ENCODE measurements around the gene CCL25.
"Not testable (repeated sequence)": the region's sequence is repeated elsewhere in the genome, so short reads cannot be mapped to it uniquely, and the experiment has no call there.

CCL25 gene

DNA sequence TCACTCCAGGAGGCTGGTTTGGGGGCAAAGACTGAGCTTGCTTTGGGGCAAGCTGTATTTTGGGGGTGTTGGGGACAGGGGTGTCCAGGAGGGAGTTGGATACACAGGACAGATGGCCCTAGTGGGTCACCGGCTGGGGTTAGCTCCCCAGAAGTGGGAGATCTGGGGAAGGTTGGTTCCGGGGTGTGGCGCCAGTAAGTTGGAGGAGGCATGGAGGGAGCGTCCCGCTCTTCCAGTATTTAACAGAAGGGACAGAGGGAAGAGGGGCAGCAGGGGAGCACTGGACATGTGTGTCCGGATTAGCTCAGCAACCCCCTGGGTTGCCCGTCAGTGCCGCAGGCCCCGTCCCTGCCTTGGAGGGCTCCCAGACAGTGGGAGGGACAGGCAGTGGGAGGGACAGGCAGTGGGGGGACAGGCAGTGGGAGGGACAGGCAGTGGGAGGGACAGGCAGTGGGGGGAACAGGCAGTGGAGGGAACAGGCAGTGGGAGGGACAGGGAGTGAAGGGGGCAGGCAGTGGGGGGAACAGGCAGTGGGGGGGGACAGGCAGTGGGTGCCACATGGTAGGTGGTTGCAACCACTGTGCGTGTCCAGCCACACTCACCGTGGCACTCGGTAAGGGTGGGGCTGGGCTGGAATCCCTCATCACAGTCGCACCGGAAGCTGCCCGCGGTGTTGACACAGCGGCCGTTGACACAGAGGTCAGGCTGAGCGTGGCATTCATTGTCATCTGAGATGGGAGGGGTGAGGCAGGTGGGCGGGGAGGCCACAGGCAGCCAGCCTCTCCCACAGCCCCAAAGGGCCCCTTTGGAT, 33.2 kb downstream of the CCL25 start:
- DNase-seq (ENCODE audit: low read depth), result no peak

DNA sequence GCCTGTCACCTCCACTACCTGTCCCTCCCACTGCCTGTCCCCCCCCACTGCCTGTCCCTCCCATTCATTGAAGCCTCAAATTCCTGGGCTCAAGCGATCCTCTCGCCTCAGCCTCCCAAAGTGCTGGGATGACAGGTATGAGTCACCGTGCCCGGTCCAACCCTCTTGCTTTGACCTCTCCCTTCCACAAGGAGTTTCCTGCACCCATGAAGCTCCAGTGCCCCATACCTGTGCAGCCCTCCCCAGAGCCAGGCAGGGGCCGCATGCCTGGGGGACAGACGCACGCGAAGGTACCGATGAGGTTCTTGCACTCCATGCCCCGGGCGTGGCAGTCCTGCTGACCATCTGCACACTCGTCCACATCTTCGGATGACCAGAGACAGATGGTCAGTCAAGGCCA, 34.3 kb downstream of the CCL25 start:
- no peak for DNase-seq (ENCODE audit: low read depth)

- no peak for DNase-seq (ENCODE audit: low read depth)
Observed at GRCh38 chr19:8087876-8088275, 35.3 kb downstream of the CCL25 start.

DNA sequence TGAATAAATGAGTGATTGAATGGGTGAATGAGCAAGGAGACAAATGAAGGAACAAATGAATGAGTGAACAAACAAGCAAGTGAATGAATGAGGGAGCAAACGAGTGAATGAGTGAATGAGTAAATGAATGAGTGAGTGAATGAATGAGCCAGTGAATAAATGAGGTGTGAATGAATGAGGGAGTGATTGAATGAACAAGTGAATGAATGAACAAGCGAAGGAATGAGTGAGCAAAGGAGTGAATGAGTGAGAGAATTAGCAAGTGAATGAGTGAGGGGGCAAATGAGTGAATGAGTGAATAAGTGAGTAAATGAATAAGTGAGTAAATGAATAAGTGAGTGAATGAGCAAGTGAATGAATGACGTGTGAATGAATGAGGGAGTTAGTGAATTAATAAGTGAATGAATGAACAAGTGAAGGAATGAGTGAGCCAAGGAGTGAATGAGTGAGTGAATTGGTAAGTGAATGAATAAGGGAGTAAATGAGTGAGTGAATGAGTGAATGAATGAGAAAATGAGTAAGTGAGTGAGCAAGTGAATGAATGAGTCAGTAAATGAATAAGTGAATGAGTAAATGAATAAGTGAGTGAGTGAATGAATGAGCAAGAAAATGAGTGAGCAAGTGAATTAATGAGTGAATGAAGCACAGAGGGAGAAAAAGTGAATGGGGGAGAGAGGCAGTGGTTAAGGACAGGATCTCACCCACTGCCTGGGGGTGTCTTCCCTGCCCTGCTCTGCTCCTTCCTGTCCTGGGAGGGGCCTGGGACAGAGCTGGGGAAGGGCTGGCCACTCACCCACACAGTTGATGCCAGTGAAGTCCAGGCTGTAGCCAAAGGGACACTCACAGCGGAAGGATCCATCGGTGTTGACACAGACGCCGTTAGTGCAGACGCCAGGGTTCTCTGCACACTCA, 36.4 kb downstream of the CCL25 start:
- no peak for DNase-seq (ENCODE audit: low read depth)

DNA sequence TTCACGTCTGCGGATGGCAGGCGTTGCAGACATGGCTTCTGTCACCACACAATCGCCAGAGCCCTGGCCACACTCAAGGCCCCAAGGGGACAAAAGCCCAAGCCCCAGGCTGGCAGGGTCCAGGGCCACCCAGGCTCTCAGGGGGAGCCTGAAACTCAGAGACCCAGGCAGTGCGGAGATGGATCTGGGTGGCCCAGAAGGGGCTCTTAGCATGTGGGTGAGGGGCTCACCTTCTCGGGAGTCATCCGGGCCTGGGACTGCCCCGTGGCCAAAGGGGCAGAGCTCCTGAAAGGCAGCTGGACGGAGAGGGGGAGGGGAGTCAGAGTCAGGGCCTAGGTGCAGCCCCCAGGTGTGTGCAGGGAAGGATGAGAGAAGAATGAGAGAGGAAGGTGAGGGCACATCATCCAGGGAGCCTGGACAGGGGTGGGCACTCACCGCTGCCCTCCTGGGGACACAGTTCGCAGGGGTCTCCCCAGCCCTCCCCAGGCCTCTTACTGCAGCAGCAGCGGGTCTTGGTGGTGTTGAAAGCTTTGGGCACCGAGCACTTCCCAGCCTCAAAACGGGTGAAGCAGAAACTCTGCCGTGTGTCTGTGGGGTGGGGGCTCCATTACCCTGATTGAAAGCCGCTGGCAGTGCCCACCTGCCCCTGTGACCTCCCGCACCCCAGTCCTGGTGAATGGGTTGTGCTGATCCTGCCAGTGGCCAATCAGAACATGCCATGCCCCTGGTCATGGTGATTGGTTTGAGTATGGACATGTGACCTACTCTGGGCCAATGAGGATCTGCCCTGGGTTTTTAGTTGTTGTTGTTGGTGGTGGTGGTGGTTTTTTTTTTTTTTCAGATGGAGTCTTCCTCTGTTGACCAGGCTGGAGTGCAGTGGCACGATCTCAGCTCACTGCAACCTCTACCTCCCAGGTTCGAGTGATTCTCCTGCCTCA, 37.4 kb downstream of the CCL25 start:
- DNase-seq (ENCODE audit: low read depth), result no peak

GRCh38 chr19:8090950-8091349, 38.4 kb downstream of the CCL25 start:
- no peak for DNase-seq (ENCODE audit: low read depth)

DNA sequence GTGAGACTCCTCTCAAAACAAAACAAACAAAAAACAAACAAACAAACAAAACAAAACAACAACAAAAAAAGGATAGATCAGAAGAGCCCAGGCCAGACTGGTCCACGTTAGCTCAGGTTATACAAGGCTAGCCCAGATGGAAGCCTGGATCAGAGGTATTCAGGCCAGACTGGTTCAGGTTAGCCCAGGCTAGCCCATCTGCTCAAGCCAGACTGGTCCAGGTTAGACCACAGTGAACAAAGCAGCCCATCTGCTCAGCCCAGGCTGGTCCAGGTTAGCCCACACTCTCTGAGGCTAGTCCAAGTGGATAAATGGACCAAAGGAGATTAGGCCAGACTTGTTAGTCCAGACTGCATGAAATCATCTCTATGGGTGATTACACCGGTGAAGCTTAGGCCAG, 41.2 kb downstream of the CCL25 start:
- DNase-seq (ENCODE audit: low read depth), result no peak

GRCh38 chr19:8094336-8094735, 41.8 kb downstream of the CCL25 start:
- no peak for DNase-seq (ENCODE audit: low read depth)

- no peak for DNase-seq (ENCODE audit: low read depth)
Observed at GRCh38 chr19:8095354-8095886, 42.9 kb downstream of the CCL25 start.

GRCh38 chr19:8096071-8096470, 43.5 kb downstream of the CCL25 start:
- DNase-seq (ENCODE audit: low read depth), result no peak

- no peak for DNase-seq (ENCODE audit: low read depth)
Observed at GRCh38 chr19:8097198-8097597, 44.6 kb downstream of the CCL25 start.

DNA sequence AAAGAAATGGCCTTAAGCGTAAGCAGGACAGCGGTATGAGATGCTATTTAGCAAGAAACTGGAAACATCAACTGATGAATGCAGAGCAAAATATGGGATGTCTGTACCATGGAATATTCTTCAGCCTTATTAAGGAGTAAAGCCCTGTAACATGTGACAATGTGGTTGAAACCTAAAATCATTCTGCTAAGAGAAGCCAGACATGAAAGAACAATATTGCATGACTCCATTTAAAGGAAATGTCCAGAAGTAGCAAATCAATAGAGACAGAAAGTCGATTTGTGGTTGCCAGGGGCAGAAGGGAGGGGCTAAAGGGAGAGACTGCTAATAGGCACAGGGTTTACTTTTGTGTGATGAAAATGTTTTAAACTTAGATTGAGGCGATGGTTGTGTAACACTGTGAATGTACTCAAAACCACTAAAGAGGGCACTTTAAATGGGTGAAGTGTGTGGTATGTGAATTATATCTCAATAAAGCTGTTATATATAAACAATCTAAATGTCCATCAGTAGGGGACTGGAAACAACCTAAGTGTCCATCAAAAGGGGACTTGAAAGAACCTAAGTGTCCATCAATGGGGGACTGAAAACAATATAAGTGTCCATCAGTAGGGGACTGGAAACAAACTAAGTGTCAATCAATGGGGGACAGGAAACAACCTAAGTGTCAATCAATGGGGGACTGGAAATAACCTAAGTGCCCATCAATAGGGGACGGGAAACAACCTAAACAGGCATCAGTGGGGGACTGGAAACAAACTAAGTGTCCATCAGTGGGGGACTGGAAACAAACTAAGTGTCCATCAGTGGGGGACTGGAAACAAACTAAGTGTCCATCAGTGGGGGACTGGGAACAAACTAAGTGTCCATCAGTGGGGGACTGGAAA, 45.4 kb downstream of the CCL25 start:
- DNase-seq (ENCODE audit: low read depth), result no peak

DNA sequence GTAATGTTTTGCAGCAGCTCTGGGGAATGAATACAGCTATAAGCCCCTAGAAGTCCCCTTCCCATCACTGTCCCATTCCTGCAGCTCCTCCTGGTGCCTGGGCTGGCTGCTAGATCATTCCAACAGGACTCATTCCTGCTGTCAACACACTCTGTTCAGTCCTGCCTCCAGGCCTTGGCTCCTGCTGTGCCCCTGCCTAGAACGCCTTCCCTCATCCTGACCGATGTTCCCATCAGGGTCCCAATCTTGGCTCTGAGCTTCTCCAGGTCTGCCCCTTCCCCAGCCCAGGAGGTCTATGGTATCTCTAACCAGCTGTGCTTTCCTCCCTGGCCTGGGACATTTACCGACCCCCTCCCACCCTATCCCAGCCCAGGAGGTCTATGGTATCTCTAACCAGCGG, 48.8 kb downstream of the CCL25 start:
- DNase-seq (ENCODE audit: low read depth), result no peak

- not testable (repeated sequence) for DNase-seq (ENCODE audit: low read depth)
Observed at GRCh38 chr19:8101910-8102309, 49.4 kb downstream of the CCL25 start.

- no peak for DNase-seq (ENCODE audit: low read depth)
Observed at GRCh38 chr19:8105471-8105870, 52.9 kb downstream of the CCL25 start.

GRCh38 chr19:8107301-8107903, 54.8 kb downstream of the CCL25 start:
- DNase-seq (ENCODE audit: low read depth), result no peak

DNA sequence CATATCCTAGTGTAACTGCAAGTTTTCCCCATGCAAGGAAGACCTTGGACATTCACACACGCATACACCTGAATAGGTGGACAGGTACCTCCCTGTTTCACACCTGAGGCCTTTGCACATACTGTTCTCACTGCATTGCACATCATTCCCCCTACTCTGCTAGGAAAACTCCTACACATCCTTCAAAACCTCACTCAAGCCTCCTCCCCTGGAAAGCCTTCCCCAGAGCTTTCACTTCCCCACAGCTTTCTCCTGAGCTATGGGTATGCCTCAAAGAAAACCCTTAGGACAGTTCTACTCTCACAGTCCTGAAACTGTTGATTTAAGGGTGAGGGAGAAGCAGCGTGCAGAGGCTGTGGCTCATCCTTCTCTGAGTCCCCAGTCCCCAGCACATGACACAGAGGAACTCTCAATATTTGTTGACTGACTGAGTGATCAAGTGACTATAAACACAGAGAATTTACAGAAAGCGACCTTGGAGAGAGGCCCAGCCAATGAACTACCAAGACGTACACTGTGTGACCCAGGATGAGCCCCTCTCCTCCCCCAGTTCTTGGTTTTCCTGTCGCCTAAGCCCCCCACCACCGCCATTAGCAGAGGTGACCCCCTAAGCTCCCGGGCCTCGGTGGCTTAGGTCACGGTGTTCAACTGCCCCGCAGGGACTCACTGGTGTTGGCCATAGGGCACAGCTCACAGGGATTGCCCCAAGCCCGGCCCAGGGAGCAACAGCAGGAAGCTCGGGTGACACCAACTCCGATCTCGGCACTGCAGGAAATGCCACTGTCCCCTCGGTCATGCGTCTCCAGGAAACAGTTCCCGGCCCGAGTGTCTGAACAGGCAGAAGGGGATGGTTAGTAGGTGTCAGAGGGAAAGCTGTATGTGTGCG, 56.2 kb downstream of the CCL25 start:
- DNase-seq (ENCODE audit: low read depth), result no peak

DNA sequence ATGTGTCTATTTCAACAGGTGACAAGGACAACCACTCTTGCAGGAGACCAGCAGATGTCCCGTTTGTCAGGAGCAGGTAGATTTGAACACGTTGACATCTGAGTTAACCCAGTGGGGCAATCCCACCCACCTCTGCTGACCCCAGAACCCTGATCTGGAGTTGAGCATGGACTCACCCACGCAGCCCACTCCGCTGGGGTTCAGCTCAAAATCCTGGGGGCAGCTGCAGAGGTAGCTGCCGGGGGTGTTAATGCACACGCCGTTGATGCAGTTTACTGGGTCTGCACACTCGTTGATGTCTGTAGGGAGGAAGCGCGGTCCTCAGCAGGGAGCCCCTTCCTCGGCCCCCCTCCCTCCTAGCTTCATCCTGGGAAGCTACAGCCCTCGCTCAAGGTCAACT, 56.9 kb downstream of the CCL25 start:
- DNase-seq (ENCODE audit: low read depth), result no peak
